Neural progenitor cell (in vitro differentiated cells): ENCODE results near the gene TBX20. TPM values are rescaled to one million over a fixed set of nuclear protein-coding genes. Genes with fewer than 3 reads are reported as not detected.
A peak's percentile ranks its signal among the peaks of the same experiment; 100 is the strongest.
"Not testable (repeated sequence)": the region's sequence is repeated elsewhere in the genome, so short reads cannot be mapped to it uniquely, and the experiment has no call there.

ENCODE experiments used
- DNase-seq: peaks from one replicate; pipeline ENCODE4 v3.0.0-alpha.2; 2016; ENCODE audit warnings: low spot score
- H2AFZ ChIP-seq: fragments of 200-600 bp; sonication (generic); replicated peaks from 2 replicates; pipeline ENCODE4 v1.6.1; 2016; ENCODE audit warnings: antibody characterized with exemption
- H3F3A ChIP-seq: fragments of 200-600 bp; sonication (generic); 2 replicates; pipeline ENCODE4 v1.6.1; 2016; ENCODE audit warnings: antibody characterized with exemption, low read depth
- H3K27ac ChIP-seq: fragments of 200-600 bp; sonication (generic); 2 replicates; pipeline ENCODE4 v1.5.1; 2016; ENCODE audit warnings: mild to moderate bottlenecking
- H3K27me3 ChIP-seq: fragments of 200-600 bp; sonication (generic); 2 replicates; pipeline ENCODE4 v1.6.1; 2016; ENCODE audit warnings: mild to moderate bottlenecking, moderate library complexity
- H3K36me3 ChIP-seq: fragments of 200-600 bp; sonication (generic); 2 replicates; pipeline ENCODE4 v1.5.1; 2016
- H3K4me1 ChIP-seq: fragments of 200-600 bp; sonication (generic); 2 replicates; pipeline ENCODE4 v1.6.1; 2016; ENCODE audit warnings: mixed run types
- H3K4me2 ChIP-seq: fragments of 200-600 bp; sonication (generic); 2 replicates; pipeline ENCODE4 v1.6.1; 2016
- H3K4me3 ChIP-seq: fragments of 200-600 bp; sonication (generic); 2 replicates; pipeline ENCODE4 v1.5.1; 2016
- H3K79me2 ChIP-seq: fragments of 200-600 bp; sonication (generic); 2 replicates; pipeline ENCODE4 v1.6.1; 2016; ENCODE audit warnings: low read depth
- H3K9ac ChIP-seq: fragments of 200-600 bp; sonication (generic); 2 replicates; pipeline ENCODE4 v1.6.1; 2016
- H3K9me3 ChIP-seq: fragments of 200-600 bp; sonication (generic); 2 replicates; pipeline ENCODE4 v1.5.1; 2016; ENCODE audit warnings: low read depth
- H4K20me1 ChIP-seq: fragments of 200-600 bp; sonication (generic); 2 replicates; pipeline ENCODE4 v1.6.1; 2016; ENCODE audit warnings: low read depth
- H3K27ac Mint-ChIP-seq: 3 replicates; pipeline ENCODE4 v1.8.0; 2021; ENCODE audit warnings: mixed read lengths
- H3K27me3 Mint-ChIP-seq: 2 replicates; pipeline ENCODE4 v1.8.0; 2022; ENCODE audit warnings: low read depth, mild to moderate bottlenecking, inconsistent platforms, moderate library complexity, mixed read lengths; ENCODE audit not compliant: insufficient read depth
- H3K36me3 Mint-ChIP-seq: 3 replicates; pipeline ENCODE4 v1.8.0; 2021; ENCODE audit warnings: mixed read lengths
- H3K4me1 Mint-ChIP-seq: 3 replicates; pipeline ENCODE4 v1.8.0; 2021; ENCODE audit warnings: mixed read lengths
- H3K4me3 Mint-ChIP-seq: 3 replicates; pipeline ENCODE4 v1.8.0; 2021; ENCODE audit warnings: mild to moderate bottlenecking, moderate library complexity, mixed read lengths
- H3K9me3 Mint-ChIP-seq: 3 replicates; pipeline ENCODE4 v1.8.0; 2020; ENCODE audit warnings: mixed read lengths
- CTCF ChIP-seq: fragments of 200-600 bp; sonication (generic); IDR thresholded peaks from 2 replicates; pipeline ENCODE4 v1.5.1; 2017; ENCODE audit warnings: antibody characterized with exemption, mild to moderate bottlenecking
- EZH2 ChIP-seq: fragments of 200-600 bp; sonication (generic); IDR thresholded peaks from 2 replicates; pipeline ENCODE4 v1.6.1; 2017; ENCODE audit warnings: antibody characterized with exemption, mild to moderate bottlenecking, moderate library complexity
- EZH2phosphoT487 ChIP-seq: fragments of 200-600 bp; sonication (generic); IDR thresholded peaks from 2 replicates; pipeline ENCODE4 v1.6.1; 2017; ENCODE audit warnings: antibody characterized with exemption
- total RNA-seq: library from RNA; depleted of rRNA; stranded (reverse); fragments of >200 nt; gene quantifications from 2 replicates; pipeline ENCODE4 v1.2.3, GENCODE V29; 2015; ENCODE audit warnings: low replicate concordance

TBX20 gene
- total RNA-seq, 1 donor from 2014 or later = not detected

- not testable (repeated sequence) for H3K9ac ChIP-seq, H3K27ac ChIP-seq, H3K36me3 Mint-ChIP-seq
Measured at GRCh38 chr7:35186751-35187150, 67.1 kb downstream of the TBX20 start.

GRCh38 chr7:35185908-35186731 lies 67.8 kb downstream of the TBX20 start:
- Mint-ChIP-seq H3K27ac (no peak overlapping the region), H3K4me3 (peak overlapping the region; percentile 82), H3K36me3 (no peaks in the 10 kb centered on the region), H3K9me3 (no peaks in the 10 kb centered on the region), H3K4me1 (peaks cover 12% of the 10 kb centered on the region), H3K27me3 (peaks cover 17% of the 10 kb centered on the region)
- H3K27me3 ChIP-seq = peaks cover 54% of the 10 kb centered on the region
- H3K9ac ChIP-seq = no peak overlapping the region
- peaks cover 8% of the 10 kb centered on the region for H3F3A ChIP-seq
- H3K4me2 ChIP-seq = peak overlapping the region; percentile 76
- H3K79me2 ChIP-seq = no peaks in the 10 kb centered on the region
- no peak overlapping the region for H3K27ac ChIP-seq
- DNase-seq = peak; percentile 74
- H3K4me1 ChIP-seq = no peaks in the 10 kb centered on the region
- no peaks in the 10 kb centered on the region for H4K20me1 ChIP-seq
- no peaks in the 10 kb centered on the region for H3K9me3 ChIP-seq
- no peaks in the 10 kb centered on the region for H3K36me3 ChIP-seq
- H2AFZ ChIP-seq = peak overlapping the region; percentile 98
- H3K4me3 ChIP-seq = peak overlapping the region; percentile 56
- TF ChIP-seq EZH2phosphoT487 (peak; percentile 54), EZH2 (peak; percentile 83), CTCF (peak; percentile 34)

More at GRCh38 chr7:35186751-35187150, 67.1 kb downstream of the TBX20 start:
- Mint-ChIP-seq H3K4me1 (peaks cover 12% of the 10 kb centered on the region), H3K27me3 (peaks cover 17% of the 10 kb centered on the region), H3K4me3 (peak overlapping the region; percentile 82)
- H4K20me1 ChIP-seq, H3F3A ChIP-seq, H3K27ac Mint-ChIP-seq, H3K9me3 Mint-ChIP-seq, H3K36me3 ChIP-seq, H3K9me3 ChIP-seq, H3K79me2 ChIP-seq, H3K4me1 ChIP-seq: not testable (repeated sequence)
- H3K4me2 ChIP-seq = peak overlapping the region; percentile 76
- H3K4me3 ChIP-seq = peak overlapping the region; percentile 56
- H3K27me3 ChIP-seq = peaks cover 54% of the 10 kb centered on the region
- DNase-seq = peak; percentile 41
- TF ChIP-seq EZH2phosphoT487 (peak; percentile 42), EZH2 (peak; percentile 79)
- peak overlapping the region; percentile 98 for H2AFZ ChIP-seq

- not testable (repeated sequence) for H4K20me1 ChIP-seq, H3K27ac Mint-ChIP-seq, H3K9ac ChIP-seq, H3K4me1 ChIP-seq, H3K9me3 Mint-ChIP-seq, H3F3A ChIP-seq, H3K79me2 ChIP-seq, H3K36me3 ChIP-seq, H3K27ac ChIP-seq, H3K9me3 ChIP-seq, DNase-seq, H3K36me3 Mint-ChIP-seq
- Mint-ChIP-seq H3K4me1 (peaks cover 12% of the 10 kb centered on the region), H3K27me3 (peaks cover 17% of the 10 kb centered on the region), H3K4me3 (peak overlapping the region; percentile 82)
- Histone ChIP-seq H3K4me2 (peak overlapping the region; percentile 76), H2AFZ (peak overlapping the region; percentile 98), H3K4me3 (peak overlapping the region; percentile 56), H3K27me3 (peaks cover 54% of the 10 kb centered on the region)
Measured at GRCh38 chr7:35185578-35185907, 68.4 kb downstream of the TBX20 start.

GRCh38 chr7:35184961-35185360 lies 68.9 kb downstream of the TBX20 start:
- Mint-ChIP-seq H3K4me3 (peak overlapping the region; percentile 82), H3K4me1 (peaks cover 12% of the 10 kb centered on the region), H3K27me3 (peaks cover 15% of the 10 kb centered on the region)
- H3K9me3 ChIP-seq, DNase-seq, H3K27ac Mint-ChIP-seq, H4K20me1 ChIP-seq, H3K9ac ChIP-seq, H3K79me2 ChIP-seq, H3F3A ChIP-seq, H3K36me3 Mint-ChIP-seq, H3K36me3 ChIP-seq, H3K27ac ChIP-seq, H3K4me1 ChIP-seq, H3K9me3 Mint-ChIP-seq: not testable (repeated sequence)
- Histone ChIP-seq H3K4me2 (peak overlapping the region; percentile 76), H3K4me3 (peak overlapping the region; percentile 56), H2AFZ (peak overlapping the region; percentile 98), H3K27me3 (peaks cover 54% of the 10 kb centered on the region)
- TF ChIP-seq EZH2phosphoT487 = peak; percentile 9

- not testable (repeated sequence) for H3F3A ChIP-seq, H3K27ac ChIP-seq, H2AFZ ChIP-seq, H3K27me3 Mint-ChIP-seq, H3K4me3 Mint-ChIP-seq, H3K4me1 ChIP-seq, H3K9me3 Mint-ChIP-seq, H3K36me3 Mint-ChIP-seq, H3K9me3 ChIP-seq, H3K27ac Mint-ChIP-seq, H4K20me1 ChIP-seq, H3K36me3 ChIP-seq, H3K4me2 ChIP-seq, H3K79me2 ChIP-seq, H3K4me3 ChIP-seq, H3K9ac ChIP-seq
- peaks cover 52% of the 10 kb centered on the region for H3K27me3 ChIP-seq
- peaks cover 12% of the 10 kb centered on the region for H3K4me1 Mint-ChIP-seq
- DNase-seq = peak; percentile 2
Measured at GRCh38 chr7:35183873-35184503, 69.9 kb downstream of the TBX20 start.

- H3K27me3 ChIP-seq = peaks cover 19% of the 10 kb centered on the region
- H3K9me3 ChIP-seq, H4K20me1 ChIP-seq, H3K9ac ChIP-seq, H3K4me3 Mint-ChIP-seq, H3K27me3 Mint-ChIP-seq, H3K27ac ChIP-seq, H3K27ac Mint-ChIP-seq, H3K9me3 Mint-ChIP-seq, H3K4me1 ChIP-seq, H3F3A ChIP-seq, H3K4me2 ChIP-seq, H3K79me2 ChIP-seq, H3K4me1 Mint-ChIP-seq, H3K36me3 ChIP-seq, DNase-seq, H3K36me3 Mint-ChIP-seq, H3K4me3 ChIP-seq, H2AFZ ChIP-seq: not testable (repeated sequence)
Measured at GRCh38 chr7:35180665-35181064, 73.2 kb downstream of the TBX20 start.

- H3K9me3 Mint-ChIP-seq, H3K27me3 Mint-ChIP-seq, H3K79me2 ChIP-seq, H3K4me3 ChIP-seq, H3K27ac Mint-ChIP-seq, H2AFZ ChIP-seq, H3K4me2 ChIP-seq, H3K4me1 Mint-ChIP-seq, H3K4me3 Mint-ChIP-seq, H3K9me3 ChIP-seq, H4K20me1 ChIP-seq, H3K9ac ChIP-seq, H3K36me3 ChIP-seq, H3K36me3 Mint-ChIP-seq, H3K27me3 ChIP-seq, H3K4me1 ChIP-seq, H3F3A ChIP-seq, DNase-seq, H3K27ac ChIP-seq: not testable (repeated sequence)
Measured at GRCh38 chr7:35173176-35173575, 80.7 kb downstream of the TBX20 start.
